ENCODE data around the gene SEBOX.
"Not testable (repeated sequence)": the region's sequence is repeated elsewhere in the genome, so short reads cannot be mapped to it uniquely, and the experiment has no call there.

The SEBOX gene

GRCh38 chr17:28367641-28368305, 2.8 kb upstream of the SEBOX start:
- DNase-seq = no peak

DNA sequence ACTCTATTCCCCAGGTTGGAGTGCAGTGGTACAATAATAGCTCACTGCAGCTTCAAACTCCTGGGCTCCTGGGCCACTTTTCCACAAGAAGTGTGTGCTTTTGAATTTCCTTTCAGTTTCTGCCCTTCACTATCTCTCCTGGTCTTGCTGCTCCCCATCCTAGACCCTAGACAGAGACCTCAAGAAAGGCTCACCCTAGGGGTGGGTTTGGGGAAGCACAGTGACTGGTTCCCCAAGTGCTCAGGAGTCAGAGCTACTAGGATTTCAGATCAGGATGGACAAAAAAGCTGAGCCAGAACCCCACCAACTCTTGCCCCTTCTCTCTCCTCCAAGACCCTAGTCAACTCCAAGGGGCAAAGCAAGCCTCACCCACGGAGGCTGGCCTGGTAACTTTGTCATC, 1.6 kb upstream of the SEBOX start:
- DNase-seq = no peak

- DNase-seq = no peak
These were observed 488 bp upstream of the SEBOX start for GRCh38 chr17:28365487-28365886.

GRCh38 chr17:28363776-28364650, 986 bp downstream of the SEBOX start:
- DNase-seq = no peak

DNA sequence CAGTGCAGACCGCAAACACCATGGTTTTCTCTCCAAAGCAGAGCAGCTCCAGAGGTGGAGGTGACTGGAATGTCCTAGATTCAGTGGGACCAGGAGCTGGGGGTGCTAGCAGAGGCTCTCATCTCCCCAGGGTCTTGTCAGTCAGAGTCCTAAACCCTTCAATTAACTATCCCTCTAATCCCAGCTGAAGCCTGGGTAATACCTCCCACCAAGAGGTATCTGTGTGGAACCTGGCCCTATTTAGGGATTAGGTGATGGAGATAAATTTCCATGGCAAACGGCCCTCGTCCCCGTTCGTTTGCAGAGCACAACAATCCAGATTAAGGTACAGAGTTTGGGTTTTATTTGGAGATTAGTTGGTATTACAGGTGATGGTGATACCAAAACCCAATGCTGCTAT, 1.8 kb downstream of the SEBOX start:
- no peak for DNase-seq

- DNase-seq = no peak
These were observed 7.2 kb downstream of the SEBOX start for GRCh38 chr17:28357901-28358197.

DNA sequence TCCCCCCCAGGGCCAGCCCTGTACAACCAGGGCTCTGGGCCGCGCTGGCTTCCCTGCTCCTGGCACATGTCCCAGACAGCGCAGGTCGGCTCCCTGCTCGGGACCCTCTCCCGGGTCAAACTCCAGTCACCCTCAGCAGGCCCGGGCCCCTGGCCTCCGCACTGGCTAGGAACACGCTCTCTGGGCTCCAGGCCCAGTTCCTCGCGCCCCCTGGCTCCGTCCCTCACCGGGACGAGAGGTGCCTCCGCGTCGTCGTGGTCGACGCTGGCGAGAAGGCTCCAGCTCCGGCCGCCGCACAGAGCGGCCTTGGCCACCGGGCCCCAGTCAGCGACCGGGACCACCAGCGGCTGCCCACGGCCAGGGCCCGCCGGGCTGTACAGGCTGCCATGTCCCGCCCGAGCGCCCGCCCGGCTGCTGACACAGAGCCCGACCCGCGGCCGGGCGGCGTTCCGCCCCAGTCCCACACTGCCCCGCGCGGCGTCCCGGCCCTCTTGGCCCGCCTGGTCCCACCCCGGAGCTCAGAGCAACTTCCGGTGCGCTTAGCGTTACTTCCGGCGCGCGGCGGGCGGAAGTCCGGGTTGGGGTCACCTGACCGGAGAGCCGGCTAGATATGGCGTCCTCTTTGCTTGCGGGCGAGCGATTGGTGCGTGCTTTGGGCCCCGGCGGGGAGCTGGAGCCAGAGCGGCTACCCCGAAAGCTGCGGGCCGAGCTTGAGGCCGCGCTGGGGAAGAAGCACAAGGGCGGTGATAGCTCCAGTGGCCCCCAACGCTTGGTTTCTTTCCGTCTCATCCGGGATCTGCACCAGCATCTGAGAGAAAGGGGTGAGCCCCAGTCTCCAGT, 7.7 kb downstream of the SEBOX start, which contains the start of gene POLDIP2:
POLDIP2 (minus strand) TSS at position 467 of the 840 bp plus-strand sequence; CDS start at position 388, 79 bp downstream.
- peak; percentile 90 for DNase-seq

- no peak for DNase-seq
These were observed 14.7 kb downstream of the SEBOX start for GRCh38 chr17:28350271-28350670.

GRCh38 chr17:28348979-28349378, 16.0 kb downstream of the SEBOX start:
- no peak for DNase-seq

DNA sequence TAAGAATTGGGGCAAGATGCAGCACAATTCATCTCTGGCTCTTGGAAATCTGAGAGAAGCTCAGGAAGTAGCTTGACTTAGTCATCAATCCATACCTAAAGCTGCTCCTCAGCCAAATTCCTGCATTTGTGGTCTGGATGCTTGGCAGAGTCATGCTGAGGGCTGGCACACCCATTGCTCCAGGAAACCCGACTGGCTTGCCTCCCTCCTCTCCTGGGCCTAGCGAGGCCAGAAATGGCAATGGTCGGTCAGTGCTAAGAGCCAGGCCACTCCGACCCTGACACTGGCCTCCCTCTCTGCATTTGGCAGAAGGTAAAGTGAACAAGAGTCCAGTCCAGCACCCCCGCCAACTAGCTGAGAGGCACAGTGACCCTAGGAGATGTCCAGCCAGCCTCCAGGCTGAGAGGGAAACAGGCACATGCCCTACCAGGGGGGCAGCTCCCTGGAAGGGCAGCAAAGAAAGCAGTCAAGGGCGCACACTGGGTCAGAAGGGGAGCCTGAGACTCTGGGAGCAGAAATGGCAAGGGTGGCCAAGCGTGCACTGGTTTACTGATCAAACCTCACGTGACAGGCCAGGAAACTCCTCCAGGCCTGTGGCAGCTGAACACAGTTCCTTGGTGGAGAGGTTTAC, 17.6 kb downstream of the SEBOX start:
- no peak for DNase-seq

DNA sequence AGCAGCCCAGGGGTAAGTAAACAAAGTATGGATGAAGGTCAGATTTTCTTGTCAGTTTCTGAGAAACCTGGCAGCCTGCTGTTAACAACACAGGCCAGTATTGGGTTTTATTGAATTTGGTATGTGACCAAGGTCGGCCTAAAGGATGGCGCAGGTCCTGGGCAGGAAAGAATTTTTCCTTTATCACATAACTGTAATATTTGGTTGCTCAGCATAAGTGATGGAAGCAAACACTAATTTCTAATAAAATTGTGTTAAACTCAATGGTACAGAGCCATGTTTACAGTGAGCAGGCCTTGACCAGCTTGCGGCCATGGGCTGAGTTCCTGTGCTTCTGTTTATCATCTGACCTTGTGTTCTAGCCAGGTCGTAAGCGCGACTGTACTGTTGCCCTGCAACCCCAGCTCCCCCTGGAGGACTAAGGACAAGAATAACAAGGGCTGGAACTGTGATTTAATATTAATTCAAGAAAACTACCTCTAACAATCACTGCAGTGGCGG, 18.2 kb downstream of the SEBOX start:
- no peak for DNase-seq

GRCh38 chr17:28346199-28346580, 18.8 kb downstream of the SEBOX start:
- no peak for DNase-seq

GRCh38 chr17:28345419-28346198, 19.4 kb downstream of the SEBOX start:
- DNase-seq = no peak

DNA sequence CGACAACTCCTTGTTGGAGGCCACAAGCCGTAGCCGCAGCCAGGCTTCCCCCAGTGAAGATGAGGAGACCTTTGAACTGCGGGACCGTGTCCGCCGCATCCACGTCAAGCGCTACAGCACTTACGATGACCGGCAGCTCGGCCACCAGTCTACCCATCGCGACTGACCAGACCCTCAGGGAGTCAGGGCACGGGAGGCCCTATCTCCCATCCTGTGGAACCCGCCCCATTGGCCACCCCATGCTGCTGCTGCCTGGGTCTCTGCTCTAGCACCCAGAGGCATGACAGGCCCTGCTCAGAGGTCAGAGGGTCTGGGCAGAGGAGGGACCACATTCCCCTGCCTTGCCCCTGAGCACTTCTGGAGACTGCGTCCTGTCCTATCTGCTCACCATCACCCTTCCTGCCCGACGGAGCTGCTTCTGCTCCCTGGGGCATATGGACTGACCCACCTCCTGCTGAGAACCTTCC, 20.5 kb downstream of the SEBOX start:
- DNase-seq = no peak

- no peak for DNase-seq
These were observed 21.0 kb downstream of the SEBOX start for GRCh38 chr17:28344011-28344410.

DNA sequence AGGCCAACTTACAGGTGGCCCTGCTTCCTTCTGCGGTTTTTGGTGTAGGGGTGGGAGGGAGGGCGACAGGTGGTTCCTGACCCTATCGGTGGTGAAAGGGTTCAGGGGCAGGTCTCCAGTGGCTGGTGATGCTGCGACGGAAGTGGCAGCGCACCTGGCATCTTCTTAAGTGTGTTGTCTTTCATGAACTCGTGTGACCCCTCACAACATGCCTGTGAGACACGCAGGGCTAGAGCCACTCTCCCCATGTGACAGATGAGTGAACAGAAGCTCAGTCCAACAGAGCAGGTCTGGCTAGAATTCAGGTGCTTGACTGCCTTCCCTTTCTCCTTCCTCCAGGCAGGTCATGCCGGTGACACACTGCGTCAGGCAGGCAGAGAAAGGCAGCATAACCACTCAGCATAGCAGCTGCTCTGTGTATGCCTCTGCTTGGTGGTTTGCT, 21.5 kb downstream of the SEBOX start:
- no peak for DNase-seq

- no peak for DNase-seq
These were observed 22.7 kb downstream of the SEBOX start for GRCh38 chr17:28342313-28342712.

- DNase-seq = no peak
These were observed 23.5 kb downstream of the SEBOX start for GRCh38 chr17:28341516-28341915.

DNA sequence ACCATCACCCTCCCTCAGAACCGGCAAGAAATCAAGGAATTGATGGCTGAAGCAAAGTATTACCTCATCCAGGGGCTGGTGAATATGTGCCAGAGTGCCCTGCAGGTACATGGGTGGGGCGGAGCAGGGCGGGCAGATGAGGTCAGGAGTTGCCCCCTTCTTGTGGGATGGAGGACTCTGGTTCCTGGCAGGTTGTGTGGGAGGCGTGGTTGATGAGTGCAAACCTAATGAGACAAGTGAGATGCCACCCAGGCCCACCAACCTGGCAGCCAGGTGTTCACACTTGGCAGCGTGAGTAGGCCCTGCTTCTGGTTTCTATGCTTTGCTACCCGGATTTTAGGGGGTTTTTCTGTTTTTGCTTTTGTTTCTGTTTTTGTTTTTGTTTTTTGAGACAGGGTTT, 24.6 kb downstream of the SEBOX start:
- no peak for DNase-seq

DNA sequence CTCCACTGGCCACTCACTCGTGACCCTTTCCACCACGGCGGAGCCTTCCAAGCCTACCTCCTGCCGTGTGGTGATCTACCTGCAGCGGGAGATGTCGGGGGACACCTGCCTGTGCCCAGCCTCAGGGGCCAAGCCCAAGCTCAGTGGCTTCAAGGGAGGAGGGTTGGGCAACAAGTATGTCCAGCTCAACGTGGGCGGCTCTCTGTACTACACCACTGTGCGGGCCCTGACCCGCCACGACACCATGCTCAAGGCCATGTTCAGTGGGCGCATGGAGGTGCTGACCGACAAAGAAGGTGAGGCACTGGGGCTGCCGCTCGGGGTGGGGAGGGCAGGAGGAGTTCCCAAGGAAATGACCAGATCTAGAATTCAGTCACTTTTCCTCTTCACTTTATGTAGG, 25.6 kb downstream of the SEBOX start:
- DNase-seq = no peak

DNA sequence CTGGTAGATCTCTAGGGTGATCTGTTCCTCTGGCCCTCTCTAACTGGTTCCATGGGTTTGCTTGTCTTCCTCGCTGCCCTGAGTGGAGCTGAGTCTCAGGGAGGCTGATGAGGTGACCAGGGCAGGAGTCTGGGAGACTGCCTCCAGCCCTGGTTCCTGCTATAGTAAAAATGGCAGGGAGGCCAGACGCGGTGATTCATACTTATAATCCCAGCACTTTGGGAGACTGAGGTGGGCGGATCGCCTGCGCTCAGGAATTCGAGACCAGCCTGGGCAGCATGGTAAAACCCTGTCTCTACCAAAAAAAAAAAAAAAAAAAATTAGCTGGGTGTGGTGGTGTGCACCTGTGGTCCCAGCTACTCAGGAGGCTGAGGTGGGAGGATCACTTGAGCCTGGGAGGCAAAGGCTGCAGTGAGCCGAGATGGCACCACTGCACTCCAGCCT, 26.2 kb downstream of the SEBOX start:
- not testable (repeated sequence) for DNase-seq
